RKO (cell line): ENCODE data around the gene BIN1.

Source experiments
- DNase-seq: peaks from one replicate; pipeline ENCODE4 v3.0.0-alpha.2; 2016; ENCODE audit warnings: low spot score

Gene BIN1

GRCh38 chr2:127106991-127107621 is at the start of gene BIN1:
BIN1 (minus strand) TSS chr2:127107154; CDS start chr2:127106943, 211 bp downstream.
- peak; percentile 75 for DNase-seq

DNA sequence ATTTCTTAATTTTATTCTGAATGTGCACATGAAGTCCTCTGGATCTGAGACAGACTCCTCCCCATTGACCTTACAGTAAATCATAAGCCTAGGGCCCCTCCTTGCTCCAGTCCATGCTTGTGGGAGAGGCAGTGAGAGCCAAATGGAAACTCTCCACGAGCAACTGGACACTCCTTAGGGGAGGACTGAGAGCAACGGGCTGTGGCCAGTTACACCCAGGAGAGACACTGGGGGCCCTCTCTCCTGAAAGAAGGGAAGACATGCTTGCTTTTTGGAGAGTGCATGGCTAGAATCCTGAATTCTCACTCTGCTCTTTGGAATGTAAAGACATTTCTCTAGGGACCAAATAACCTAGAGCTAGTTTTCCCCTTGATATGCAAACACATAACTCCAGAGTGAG is 49.0 kb upstream of the BIN1 start:
- DNase-seq = no peak

DNA sequence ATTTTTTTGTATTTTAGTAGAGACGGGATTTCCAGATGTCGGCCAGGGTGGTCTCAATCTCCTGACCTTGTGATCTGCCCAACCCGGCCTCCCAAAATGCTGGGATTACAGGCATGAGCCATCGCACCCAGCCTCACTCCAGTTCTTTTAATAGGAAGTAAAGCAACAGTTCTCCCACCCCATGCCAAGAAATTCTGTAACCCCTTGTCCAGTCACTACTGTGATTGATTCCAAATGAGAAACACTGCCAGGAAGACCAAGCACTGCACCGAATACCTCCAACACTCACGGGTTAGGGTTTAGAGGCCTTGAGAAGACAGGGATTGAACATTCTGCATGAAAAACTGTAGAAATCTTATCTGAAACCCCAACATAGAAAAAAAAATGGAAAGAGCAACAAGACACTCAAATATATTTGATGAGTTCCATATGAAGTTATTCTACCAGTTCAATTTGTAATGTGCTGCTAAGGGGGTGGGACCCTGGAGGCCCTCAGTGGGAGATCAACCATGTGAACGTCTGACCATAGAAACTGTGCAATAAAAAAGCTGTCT is 48.2 kb upstream of the BIN1 start:
- DNase-seq = no peak

DNA sequence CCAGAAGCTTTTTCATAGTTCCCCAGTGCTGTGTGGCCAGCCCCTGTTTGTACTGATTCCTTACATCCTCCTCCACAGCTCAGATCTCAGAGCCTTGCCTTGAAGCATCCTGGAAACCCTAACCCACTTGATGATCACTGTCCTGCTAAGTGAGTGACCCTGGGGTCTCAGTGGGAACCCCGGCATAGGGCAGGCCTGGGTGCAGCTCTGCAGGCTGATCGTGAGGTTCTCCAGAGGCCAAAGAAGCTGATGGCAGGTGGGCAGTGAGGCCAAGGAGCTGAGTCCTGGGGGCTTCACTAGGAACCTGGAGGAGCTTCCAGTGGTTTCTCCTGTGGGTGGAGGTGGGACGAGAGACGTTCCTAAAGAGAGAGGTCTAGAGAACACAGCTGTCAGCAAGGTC is 47.4 kb upstream of the BIN1 start:
- DNase-seq = no peak

DNA sequence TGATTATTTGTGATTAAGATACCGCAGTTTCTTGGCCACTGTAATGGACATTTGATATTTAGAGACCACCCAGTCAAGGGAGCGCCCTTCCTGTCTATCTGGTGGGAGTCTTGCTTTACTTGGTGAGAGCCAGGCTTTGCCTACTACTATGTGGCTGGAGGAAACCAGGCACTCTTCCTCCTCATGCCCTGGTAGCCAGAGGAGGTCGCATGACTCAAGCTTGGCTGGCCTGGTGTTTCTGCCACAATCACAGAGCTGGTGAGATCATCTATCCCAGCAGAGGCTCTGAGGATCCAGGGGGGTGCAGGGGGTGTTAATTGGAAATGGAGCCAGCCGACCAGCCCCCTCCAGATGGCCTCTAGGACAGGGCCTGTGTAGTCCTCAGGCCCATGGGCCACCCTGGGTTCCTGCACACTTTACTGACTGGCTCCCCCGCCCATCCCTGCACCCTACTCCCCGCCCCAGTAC is 46.8 kb upstream of the BIN1 start:
- peak; percentile 36 for DNase-seq

DNA sequence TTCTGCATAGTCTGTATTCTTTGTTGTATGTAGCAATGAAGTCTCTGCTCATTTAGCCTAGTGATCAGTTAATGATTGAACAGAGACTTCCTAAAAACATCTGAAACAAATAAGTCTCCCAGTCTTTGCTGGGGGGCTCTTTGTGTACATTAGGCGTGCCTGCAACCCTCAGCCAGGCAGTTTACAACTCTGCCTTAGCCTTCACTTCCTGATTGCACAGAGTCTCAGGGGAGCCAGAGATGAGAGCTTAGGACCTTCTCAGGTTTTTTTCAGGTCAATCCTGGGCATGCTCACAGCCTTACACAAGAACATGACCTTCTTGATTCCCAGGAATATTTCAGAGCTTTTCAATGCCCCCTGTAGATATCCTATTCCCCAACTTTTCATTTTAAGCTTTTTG is 44.0 kb upstream of the BIN1 start:
- no peak for DNase-seq

- DNase-seq = peak; percentile 49
These were observed 42.4 kb upstream of the BIN1 start for GRCh38 chr2:127149384-127149783.

GRCh38 chr2:127146820-127147502 is 40.0 kb upstream of the BIN1 start:
- no peak for DNase-seq

DNA sequence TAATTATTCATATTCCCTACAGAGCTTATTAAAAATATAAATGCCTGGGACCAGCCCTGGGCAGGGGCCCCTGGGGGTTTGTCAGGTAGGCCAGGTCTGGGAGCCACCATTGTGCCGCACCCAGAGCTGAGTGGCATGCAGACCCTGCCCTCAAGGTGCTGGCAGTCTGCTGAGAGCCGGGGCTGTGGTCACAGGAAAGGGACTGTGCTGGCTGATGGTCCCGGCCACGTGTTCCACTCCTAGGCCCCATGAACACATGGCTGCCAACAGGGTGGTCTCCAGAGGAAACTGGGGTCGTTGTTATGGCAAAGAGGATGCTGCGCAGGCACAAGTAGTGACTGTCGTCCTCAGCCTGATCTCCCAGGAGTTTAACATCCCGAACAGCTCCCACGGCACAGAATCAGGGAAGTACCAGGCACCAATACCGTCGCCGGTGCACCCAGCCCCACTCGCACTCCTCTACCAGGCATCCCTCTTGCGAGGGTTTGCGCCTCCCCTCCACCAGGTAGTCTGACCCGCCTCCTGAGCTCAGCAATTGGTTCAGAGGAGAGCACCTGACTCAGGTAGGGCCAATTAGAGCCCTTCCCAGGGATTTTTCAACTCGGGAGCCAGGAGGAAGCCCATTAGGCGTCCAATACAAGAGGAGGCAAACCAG is 39.2 kb upstream of the BIN1 start:
- DNase-seq = no peak

DNA sequence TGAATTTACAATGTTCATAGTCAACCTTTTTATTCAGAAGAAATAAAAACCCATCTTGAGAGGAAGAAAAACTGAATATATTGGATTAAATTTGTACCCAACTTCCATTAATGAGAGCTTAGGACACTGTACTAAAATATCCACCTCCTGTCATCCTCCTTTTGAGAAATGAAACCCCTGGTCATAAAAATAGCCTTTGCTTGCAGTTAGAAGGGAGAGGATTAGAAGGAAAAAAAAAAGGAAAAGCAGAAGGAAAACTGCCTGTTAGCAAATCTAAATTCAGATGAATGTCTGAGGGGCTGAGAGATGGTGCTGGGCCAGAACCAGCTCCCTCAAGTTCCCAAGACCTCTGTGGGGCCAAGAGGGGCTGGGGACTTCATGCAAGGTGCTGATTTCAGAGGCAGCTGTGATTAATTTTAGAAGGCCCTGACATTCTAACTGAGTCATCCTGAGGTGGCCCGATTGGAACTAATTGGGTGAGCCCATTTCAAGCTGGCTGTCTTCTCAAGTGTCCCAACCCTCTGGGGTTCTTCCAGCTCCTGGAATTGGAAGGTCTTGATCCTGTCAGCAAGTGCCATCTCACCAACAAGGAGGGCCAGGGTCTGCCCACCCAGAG is 38.4 kb upstream of the BIN1 start:
- DNase-seq = peak; percentile 16

- DNase-seq = no peak
These were observed 37.2 kb upstream of the BIN1 start for GRCh38 chr2:127143841-127144782.

- DNase-seq = no peak
These were observed 36.0 kb upstream of the BIN1 start for GRCh38 chr2:127142663-127143630.

DNA sequence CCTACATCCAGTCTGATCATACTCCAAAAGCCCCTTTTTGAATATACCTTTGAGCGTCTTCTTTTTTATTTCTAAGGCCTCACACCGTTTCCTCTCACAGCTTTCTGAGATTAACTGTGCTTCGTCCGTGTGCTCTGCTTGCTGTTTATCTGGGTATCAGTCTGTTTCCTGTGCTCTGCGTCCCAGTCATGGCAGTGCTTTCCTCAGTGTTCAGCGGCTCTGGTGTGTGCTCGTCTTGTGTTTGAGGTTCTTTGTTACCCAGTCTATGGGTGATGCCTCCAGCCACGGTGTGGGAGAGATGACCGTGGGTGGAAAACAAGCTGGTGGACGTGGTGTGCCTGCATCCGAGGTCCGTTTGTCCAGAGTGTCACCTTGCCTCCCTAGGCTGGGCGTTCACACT is 33.6 kb upstream of the BIN1 start:
- DNase-seq = no peak

DNA sequence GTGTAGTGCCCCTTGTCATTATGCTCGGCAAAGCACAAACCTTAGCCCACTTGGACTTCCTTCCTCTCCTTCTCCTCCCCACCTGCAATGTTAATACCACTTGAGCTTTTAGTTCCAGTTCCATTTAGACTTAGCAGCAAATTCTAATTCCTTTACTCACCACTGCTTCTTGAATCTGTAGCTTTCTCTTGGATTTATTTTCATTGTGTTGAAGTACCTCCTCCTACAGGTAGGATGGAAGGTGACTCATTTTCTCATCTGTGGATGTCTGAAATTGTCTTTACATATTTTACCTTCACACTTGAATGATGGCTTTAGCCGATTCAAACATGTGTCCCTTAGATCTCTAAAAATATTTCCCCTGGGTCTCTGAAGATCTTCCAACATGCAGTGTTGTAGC is 32.8 kb upstream of the BIN1 start:
- DNase-seq = no peak

GRCh38 chr2:127138281-127138680 is 31.3 kb upstream of the BIN1 start:
- no peak for DNase-seq

- DNase-seq = no peak
These were observed 30.8 kb upstream of the BIN1 start for GRCh38 chr2:127137741-127138140.

- DNase-seq = no peak
These were observed 30.3 kb upstream of the BIN1 start for GRCh38 chr2:127137225-127137624.

DNA sequence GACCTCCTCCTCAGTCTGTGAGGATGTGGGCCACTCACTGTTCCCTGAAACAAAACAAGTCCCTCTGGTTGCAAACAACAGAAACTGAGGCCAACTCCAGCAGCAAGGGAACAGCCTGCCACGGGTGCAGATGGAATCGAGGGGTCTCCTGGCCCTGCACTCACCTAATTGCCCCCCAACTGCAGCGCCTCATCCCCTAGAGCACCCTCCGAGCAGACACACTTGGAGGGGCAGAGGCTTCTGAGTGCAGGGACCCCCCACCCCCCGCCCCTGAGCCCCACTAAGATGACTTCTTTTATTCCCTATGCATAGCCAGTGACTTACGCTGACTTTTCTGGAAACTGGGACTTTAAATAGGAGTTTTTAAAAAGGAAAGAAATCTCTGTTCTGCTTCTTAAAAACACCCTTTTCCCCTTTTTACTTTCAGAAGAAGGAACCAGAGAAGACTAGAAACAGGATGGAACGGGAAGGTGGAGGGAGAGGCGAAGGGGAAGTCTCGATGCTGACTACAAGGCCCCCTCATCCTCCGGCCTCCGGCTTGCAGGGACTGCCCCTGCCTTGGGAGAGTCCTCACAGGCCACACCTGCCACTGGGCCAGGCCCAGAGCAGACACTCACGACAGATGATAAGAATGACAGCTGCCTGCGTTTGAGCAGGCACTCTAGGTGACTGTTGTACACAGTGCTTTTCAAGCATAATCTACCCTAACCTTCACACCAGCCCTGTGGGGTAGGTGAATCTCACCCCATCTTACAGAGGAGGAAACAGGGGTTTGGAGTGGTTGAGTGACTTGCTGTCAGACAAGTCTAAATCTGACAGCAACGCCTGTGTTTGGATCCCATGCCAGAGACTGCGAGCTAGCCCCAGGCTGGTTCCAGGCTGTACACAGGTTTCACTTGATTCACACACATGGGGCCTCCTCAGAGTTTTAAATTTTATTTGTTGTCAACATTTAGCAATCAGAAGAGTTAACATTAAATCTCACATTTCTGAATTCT is 28.2 kb upstream of the BIN1 start:
- no peak for DNase-seq

GRCh38 chr2:127134235-127134634 is 27.3 kb upstream of the BIN1 start:
- no peak for DNase-seq
